ENCODE results near the gene CAMKV. TPM values are rescaled to one million over a fixed set of nuclear protein-coding genes. Genes with fewer than 3 reads are reported as not detected.

CAMKV gene
- total RNA-seq, 1 donor: not detected

- H3K27me3 ChIP-seq (ENCODE audit: insufficient read depth, low read length): no peaks in the 10 kb centered on the region
- H2AFZ ChIP-seq (ENCODE audit: low read length): no peak overlapping the region
- TF ChIP-seq CTCF (IDR thresholded peaks at IDR 0.05; ENCODE audit: extremely low read depth, low read depth, low read length): no peak
- no peaks in the 10 kb centered on the region for H3K36me3 ChIP-seq (ENCODE audit: insufficient read depth, low read length)
- no peak for DNase-seq (ENCODE audit: insufficient read length, low spot score, missing footprints)
- H3K9me3 ChIP-seq (ENCODE audit: low read depth, low read length): no peaks in the 10 kb centered on the region
- H3K4me1 ChIP-seq (ENCODE audit: insufficient read depth, low read length): no peaks in the 10 kb centered on the region
- no peaks in the 10 kb centered on the region for H4K20me1 ChIP-seq (ENCODE audit: insufficient read depth, low read length)
- H3K4me3 ChIP-seq (ENCODE audit: insufficient read depth, low read length): no peak overlapping the region
- H3K27ac ChIP-seq (ENCODE audit: low read depth, low read length): no peak overlapping the region
- H3K4me2 ChIP-seq (ENCODE audit: insufficient read depth, low read length): no peak overlapping the region
- no peaks in the 10 kb centered on the region for H3K79me2 ChIP-seq (ENCODE audit: insufficient read depth, low read length)
Observed at GRCh38 chr3:49889296-49889695, 19.6 kb upstream of the CAMKV start.

DNA sequence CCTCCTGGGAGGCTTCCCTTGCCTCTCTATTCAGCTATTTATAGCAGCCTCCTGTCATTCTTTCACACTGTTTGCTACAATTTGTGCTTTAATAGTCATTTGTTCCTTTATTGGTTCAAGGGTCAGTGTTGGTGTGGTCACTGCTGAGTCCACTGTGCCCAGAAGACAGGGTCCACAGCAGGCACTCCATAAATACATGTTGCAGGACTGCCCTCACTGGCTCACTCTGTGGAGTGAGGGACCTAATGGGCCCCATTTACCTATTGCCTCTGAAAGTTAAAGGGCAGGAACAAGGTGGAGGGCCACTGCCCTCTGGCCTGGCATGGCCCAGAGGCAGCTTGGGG, 17.2 kb upstream of the CAMKV start:
- H3K4me1 ChIP-seq (ENCODE audit: insufficient read depth, low read length): no peaks in the 10 kb centered on the region
- TF ChIP-seq CTCF (IDR thresholded peaks at IDR 0.05; ENCODE audit: extremely low read depth, low read depth, low read length): no peak

DNA sequence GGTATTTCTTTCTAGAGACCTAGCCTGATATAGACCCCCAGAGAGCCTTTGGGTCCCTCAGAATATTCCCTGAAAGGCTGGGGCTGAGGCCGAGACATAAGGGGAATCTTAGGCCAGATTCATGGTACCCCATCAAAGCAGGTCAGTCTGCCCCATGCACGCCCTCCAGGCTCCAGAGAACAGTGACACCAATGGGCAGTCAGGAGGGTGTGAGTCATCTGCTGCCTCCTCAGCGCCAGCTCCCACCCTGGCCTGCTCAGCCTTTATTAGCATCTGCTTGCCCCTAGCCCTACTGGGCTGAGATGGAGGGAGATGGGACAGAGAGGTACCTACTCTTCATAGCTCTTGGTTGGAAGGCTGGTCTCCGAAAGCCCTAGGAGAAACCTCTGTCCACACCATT, 14.3 kb upstream of the CAMKV start:
- TF ChIP-seq CTCF (IDR thresholded peaks at IDR 0.05; ENCODE audit: extremely low read depth, low read depth, low read length): no peak
- no peaks in the 10 kb centered on the region for H3K36me3 ChIP-seq (ENCODE audit: insufficient read depth, low read length)
- H3K9me3 ChIP-seq (ENCODE audit: low read depth, low read length): no peaks in the 10 kb centered on the region
- no peak overlapping the region for H3K4me3 ChIP-seq (ENCODE audit: insufficient read depth, low read length)
- H2AFZ ChIP-seq (ENCODE audit: low read length): no peak overlapping the region
- H3K27ac ChIP-seq (ENCODE audit: low read depth, low read length): no peak overlapping the region
- H4K20me1 ChIP-seq (ENCODE audit: insufficient read depth, low read length): no peaks in the 10 kb centered on the region
- no peaks in the 10 kb centered on the region for H3K4me1 ChIP-seq (ENCODE audit: insufficient read depth, low read length)
- no peak overlapping the region for H3K4me2 ChIP-seq (ENCODE audit: insufficient read depth, low read length)
- H3K27me3 ChIP-seq (ENCODE audit: insufficient read depth, low read length): peaks cover 15% of the 10 kb centered on the region
- peak; percentile 95 for DNase-seq (ENCODE audit: insufficient read length, low spot score, missing footprints)
- no peaks in the 10 kb centered on the region for H3K79me2 ChIP-seq (ENCODE audit: insufficient read depth, low read length)

More for the DNA sequence above, 17.2 kb upstream of the CAMKV start:
- H3K4me3 ChIP-seq (ENCODE audit: insufficient read depth, low read length): no peak overlapping the region
- no peaks in the 10 kb centered on the region for H3K79me2 ChIP-seq (ENCODE audit: insufficient read depth, low read length)
- H3K9me3 ChIP-seq (ENCODE audit: low read depth, low read length): no peaks in the 10 kb centered on the region
- no peak overlapping the region for H3K27ac ChIP-seq (ENCODE audit: low read depth, low read length)
- H3K27me3 ChIP-seq (ENCODE audit: insufficient read depth, low read length): peaks cover 8% of the 10 kb centered on the region
- no peak overlapping the region for H2AFZ ChIP-seq (ENCODE audit: low read length)
- no peak overlapping the region for H3K4me2 ChIP-seq (ENCODE audit: insufficient read depth, low read length)
- no peak for DNase-seq (ENCODE audit: insufficient read length, low spot score, missing footprints)
- no peaks in the 10 kb centered on the region for H3K36me3 ChIP-seq (ENCODE audit: insufficient read depth, low read length)
- no peaks in the 10 kb centered on the region for H4K20me1 ChIP-seq (ENCODE audit: insufficient read depth, low read length)

DNA sequence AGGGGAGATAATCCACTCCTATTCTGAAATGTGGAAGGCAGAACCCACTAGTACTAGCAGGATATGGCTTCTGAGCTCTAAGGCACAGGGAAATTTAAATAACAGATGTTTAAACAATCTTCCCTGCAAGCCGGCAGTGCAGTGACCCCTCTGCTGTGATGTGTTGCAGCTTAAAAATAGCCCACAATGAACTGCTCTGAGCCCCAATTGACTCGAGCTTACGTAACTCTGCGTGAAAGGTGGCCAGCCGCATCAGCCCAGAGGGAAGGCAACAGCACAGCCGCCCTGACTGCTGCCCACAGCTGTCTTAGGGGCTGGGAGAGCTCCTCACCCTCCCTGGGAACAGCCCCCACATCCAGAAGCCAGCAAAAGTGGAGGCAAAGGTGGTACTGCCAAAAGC, 12.5 kb upstream of the CAMKV start:
- H3K36me3 ChIP-seq (ENCODE audit: insufficient read depth, low read length): no peaks in the 10 kb centered on the region
- H3K9me3 ChIP-seq (ENCODE audit: low read depth, low read length): no peaks in the 10 kb centered on the region
- no peak overlapping the region for H3K4me3 ChIP-seq (ENCODE audit: insufficient read depth, low read length)
- no peak overlapping the region for H3K4me2 ChIP-seq (ENCODE audit: insufficient read depth, low read length)
- no peak overlapping the region for H3K27ac ChIP-seq (ENCODE audit: low read depth, low read length)
- H3K27me3 ChIP-seq (ENCODE audit: insufficient read depth, low read length): peaks cover 15% of the 10 kb centered on the region
- TF ChIP-seq CTCF (IDR thresholded peaks at IDR 0.05; ENCODE audit: extremely low read depth, low read depth, low read length): no peak
- H2AFZ ChIP-seq (ENCODE audit: low read length): no peak overlapping the region
- H4K20me1 ChIP-seq (ENCODE audit: insufficient read depth, low read length): no peaks in the 10 kb centered on the region
- no peaks in the 10 kb centered on the region for H3K4me1 ChIP-seq (ENCODE audit: insufficient read depth, low read length)
- H3K79me2 ChIP-seq (ENCODE audit: insufficient read depth, low read length): no peaks in the 10 kb centered on the region
- DNase-seq (ENCODE audit: insufficient read length, low spot score, missing footprints): no peak
